Psoas muscle (tissue), 8 donors: ENCODE measurements around the gene UTS2B. TPM values are rescaled to one million over a fixed set of nuclear protein-coding genes. Genes with fewer than 3 reads are reported as not detected.
A peak's percentile ranks its signal among the peaks of the same experiment; 100 is the strongest.

Experiments used
- ATAC-seq, 4 donors: fragments of 200-7000 bp; cut with Tn5 transposase; one replicate each; pipeline ENCODE4 v1.9.1; 2020; ENCODE audit warnings: moderate library complexity in 3 of 4, mild to moderate bottlenecking in 2 of 4
- DNase-seq, 2 donors: peaks; one replicate each; pipeline ENCODE4 v3.0.0-alpha.2; 2020
- H3K27ac ChIP-seq: fragments of 200-600 bp; one replicate; pipeline ENCODE4 v1.8.0; 2022
- H3K27me3 ChIP-seq, 3 donors: fragments of 200-600 bp in 1 of 3; one replicate each; pipeline versions ENCODE4 v1.6.1 to v1.8.0; 2013 to 2022; ENCODE audit warnings: low read length in 2 of 3, mild to moderate bottlenecking in 2 of 3, moderate library complexity in 1 of 3; ENCODE audit not compliant: insufficient read depth in 3 of 3
- H3K36me3 ChIP-seq, 2 donors: fragments of 200-600 bp in 1 of 2; one replicate each; pipeline versions ENCODE4 v1.6.1 to v1.8.0; 2013 to 2022; ENCODE audit warnings: low read depth in 1 of 2, mild to moderate bottlenecking in 1 of 2, moderate library complexity in 1 of 2; ENCODE audit not compliant: insufficient read depth in 1 of 2
- H3K4me1 ChIP-seq: fragments of 200-600 bp; one replicate; pipeline ENCODE4 v1.8.0; 2022
- H3K4me3 ChIP-seq: fragments of 200-600 bp; one replicate; pipeline ENCODE4 v1.8.0; 2022; ENCODE audit warnings: mild to moderate bottlenecking
- H3K9me3 ChIP-seq: fragments of 200-600 bp; one replicate; pipeline ENCODE4 v1.8.0; 2022
- WGBS, 3 donors: extraction: QIAGEN DNeasy Blood & Tissue Kit; methylation state at CpG; one replicate each; pipeline versions ENCODE4 v1.1.6 to v1.1.7; 2013; 5-methylcytosine and 5-hydroxymethylcytosine counted together
- intact Hi-C, 2 donors: fragments of 100-400 bp; cut with DNase I; formaldehyde crosslinking; loops; one replicate each; pipeline versions ENCODE4 v1.11.0 to v1.14.2; 2022
- polyA plus RNA-seq, 3 donors: library from polyadenylated mRNA; stranded (reverse); fragments of 200-250 nt; gene quantifications; one replicate each; pipeline ENCODE4 v1.2.3, GENCODE V29; 2013
- total RNA-seq, 4 donors: library from RNA; stranded (reverse); fragmentation: NEBNext Ultra II Directional in 2 of 4; extraction: Animal tissue kit (Norgen Biotek cat#: 25700) in 2 of 4; gene quantifications; one replicate each; pipeline versions ENCODE4 v1.2.1 to v1.2.4, GENCODE V29; 2021 to 2023
- TF ChIP-seq, protein P1 (sequence below): fragments of 200-600 bp; IDR thresholded peaks from one replicate; pipeline ENCODE4 v1.8.0; 2022; ENCODE audit warnings: antibody characterized with exemption
- donor health status: healthy with polysubstance abuse.
- donor health status: DM: no; HTN: no; CAD: no; lungs with moderate emphysema.
- donor health status: Bipolar disorder and iron deficiency.
- donor health status: healthy.
- donor health status: DM: yes; HTN: yes; CAD: no.
- donor health status: DM: no; HTN: no; CAD: no.
- donor health status: DM: no; HTN: no; CAD: no.
- donor health status: DM: yes; HTN: yes; CAD: no.

Gene UTS2B
- total and polyA plus RNA-seq, 7 donors = 0.03 to 0.22 (median 0.05) TPM; not detected in 3

DNA sequence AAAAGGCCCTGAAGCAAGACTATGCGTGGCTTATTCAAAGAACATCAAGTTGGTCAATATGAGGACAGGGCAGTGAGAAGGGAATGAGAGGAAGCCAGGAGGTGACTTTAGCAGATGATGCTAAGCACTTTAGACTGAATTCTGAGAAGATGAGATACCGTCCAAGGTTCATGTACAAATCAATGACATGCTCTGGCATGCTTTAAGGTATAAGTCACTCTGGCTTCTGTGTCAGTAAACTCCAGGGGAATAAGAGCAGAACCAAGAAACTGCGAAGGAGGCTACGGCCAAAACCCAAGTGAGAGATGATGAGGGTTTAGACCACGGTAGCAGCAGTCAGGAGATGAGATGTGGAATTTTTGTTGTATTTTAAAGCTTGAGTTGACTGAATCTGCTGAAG is 10.0 kb downstream of the UTS2B start:
- intact Hi-C loops = no loop called here
- TF ChIP-seq, protein P1, sequence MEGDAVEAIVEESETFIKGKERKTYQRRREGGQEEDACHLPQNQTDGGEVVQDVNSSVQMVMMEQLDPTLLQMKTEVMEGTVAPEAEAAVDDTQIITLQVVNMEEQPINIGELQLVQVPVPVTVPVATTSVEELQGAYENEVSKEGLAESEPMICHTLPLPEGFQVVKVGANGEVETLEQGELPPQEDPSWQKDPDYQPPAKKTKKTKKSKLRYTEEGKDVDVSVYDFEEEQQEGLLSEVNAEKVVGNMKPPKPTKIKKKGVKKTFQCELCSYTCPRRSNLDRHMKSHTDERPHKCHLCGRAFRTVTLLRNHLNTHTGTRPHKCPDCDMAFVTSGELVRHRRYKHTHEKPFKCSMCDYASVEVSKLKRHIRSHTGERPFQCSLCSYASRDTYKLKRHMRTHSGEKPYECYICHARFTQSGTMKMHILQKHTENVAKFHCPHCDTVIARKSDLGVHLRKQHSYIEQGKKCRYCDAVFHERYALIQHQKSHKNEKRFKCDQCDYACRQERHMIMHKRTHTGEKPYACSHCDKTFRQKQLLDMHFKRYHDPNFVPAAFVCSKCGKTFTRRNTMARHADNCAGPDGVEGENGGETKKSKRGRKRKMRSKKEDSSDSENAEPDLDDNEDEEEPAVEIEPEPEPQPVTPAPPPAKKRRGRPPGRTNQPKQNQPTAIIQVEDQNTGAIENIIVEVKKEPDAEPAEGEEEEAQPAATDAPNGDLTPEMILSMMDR = no peak
- H3K36me3 ChIP-seq = no peaks in the 10 kb centered on the region
- H3K4me1 ChIP-seq = no peaks in the 10 kb centered on the region
- ATAC-seq (no peak), DNase-seq (no peak)
- no peak overlapping the region for H3K27ac ChIP-seq
- H3K4me3 ChIP-seq = no peak overlapping the region
- 71 to 72% (median 72%) methylated on average over 5 of the region's 5 CpGs for WGBS, 3 donors
- H3K9me3 ChIP-seq = no peaks in the 10 kb centered on the region
- no peaks in the 10 kb centered on the region for H3K27me3 ChIP-seq

DNA sequence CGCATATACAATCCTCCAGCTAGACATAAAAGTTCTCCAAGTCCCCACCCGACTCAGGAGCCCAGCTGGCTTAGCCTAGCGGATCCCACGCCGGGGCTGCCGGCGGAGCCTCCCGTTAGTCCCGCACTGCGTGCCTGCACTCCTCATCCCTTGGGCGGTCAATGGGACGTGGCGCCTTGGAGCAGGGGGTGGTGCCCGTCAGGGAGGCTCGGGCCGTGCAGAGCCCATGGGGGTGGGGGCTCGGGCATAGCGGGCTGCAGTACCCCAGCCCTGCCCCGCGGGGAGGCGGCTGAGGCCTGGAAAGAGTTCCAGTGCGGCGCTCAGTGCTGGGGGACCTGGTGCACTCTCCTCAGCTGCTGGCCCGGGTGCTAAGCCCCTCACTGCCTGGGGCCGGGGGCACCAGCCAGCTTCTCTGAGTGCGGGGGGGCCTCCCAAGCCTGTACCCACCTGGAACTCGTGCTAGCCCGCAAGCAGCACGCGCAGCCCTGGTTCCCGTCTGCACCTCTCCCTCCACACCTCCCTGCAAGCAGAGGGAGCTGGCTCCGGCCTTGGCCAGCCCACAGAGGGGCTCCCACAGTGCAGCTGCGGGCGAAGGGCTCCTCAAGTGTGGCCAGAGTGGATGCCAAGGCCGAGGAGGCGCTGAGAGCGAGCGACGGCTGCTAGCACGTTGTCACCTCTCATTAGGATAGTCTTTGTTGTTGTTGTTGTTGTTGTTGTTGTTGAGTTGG is 13.3 kb downstream of the UTS2B start:
- H3K4me3 ChIP-seq = no peak overlapping the region
- H3K4me1 ChIP-seq = no peaks in the 10 kb centered on the region
- H3K36me3 ChIP-seq = no peaks in the 10 kb centered on the region
- intact Hi-C loops = no loop called here
- DNase-seq (peak in 1 of 2 donors; percentile 42), ATAC-seq (no peak)
- whole genome bisulfite sequencing, 3 donors = 93 to 96% (median 96%) methylated on average over 38 to 40 of the region's 40 CpGs
- no peak overlapping the region for H3K27ac ChIP-seq
- H3K9me3 ChIP-seq = no peaks in the 10 kb centered on the region
- H3K27me3 ChIP-seq = no peaks in the 10 kb centered on the region
- TF ChIP-seq, protein P1 = no peak

DNA sequence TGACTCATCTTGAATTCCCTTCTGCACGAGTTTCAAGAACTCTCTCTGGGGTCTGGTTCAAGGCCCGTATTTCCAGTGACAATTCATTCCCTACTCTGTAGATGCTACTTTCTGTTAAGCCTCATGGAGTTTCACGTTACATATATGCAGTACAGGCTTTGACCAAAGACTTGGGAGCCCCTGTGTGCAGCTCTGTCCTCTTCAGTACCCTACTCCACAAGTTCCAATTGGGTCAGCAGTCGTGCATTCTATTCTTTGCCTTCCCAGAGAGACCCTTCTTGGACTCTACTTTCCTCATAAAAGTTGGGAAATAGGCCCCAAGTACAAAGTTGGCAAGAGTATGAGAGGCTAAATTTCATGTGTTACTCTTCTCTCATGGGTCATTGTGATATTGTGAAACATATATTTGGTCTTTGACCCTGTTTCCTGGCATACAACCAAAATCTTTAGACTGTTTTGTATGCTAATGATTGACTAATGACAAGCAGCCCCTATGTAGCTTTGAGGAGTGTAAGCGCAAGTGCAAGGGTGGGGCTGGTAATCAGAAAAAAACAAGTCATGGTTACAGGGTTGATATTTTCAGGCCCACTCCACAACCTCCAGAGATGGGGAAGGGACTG is 16.1 kb downstream of the UTS2B start:
- H3K9me3 ChIP-seq = no peaks in the 10 kb centered on the region
- H3K27me3 ChIP-seq = no peaks in the 10 kb centered on the region
- ATAC-seq (no peak), DNase-seq (no peak)
- TF ChIP-seq, protein P1 = no peak
- intact Hi-C loops = no loop called here
- no peaks in the 10 kb centered on the region for H3K4me1 ChIP-seq
- 72 to 87% (median 80%) methylated on average over 5 of the region's 5 CpGs for WGBS, 3 donors
- H3K36me3 ChIP-seq = no peaks in the 10 kb centered on the region
- no peak overlapping the region for H3K27ac ChIP-seq
- no peak overlapping the region for H3K4me3 ChIP-seq

DNA sequence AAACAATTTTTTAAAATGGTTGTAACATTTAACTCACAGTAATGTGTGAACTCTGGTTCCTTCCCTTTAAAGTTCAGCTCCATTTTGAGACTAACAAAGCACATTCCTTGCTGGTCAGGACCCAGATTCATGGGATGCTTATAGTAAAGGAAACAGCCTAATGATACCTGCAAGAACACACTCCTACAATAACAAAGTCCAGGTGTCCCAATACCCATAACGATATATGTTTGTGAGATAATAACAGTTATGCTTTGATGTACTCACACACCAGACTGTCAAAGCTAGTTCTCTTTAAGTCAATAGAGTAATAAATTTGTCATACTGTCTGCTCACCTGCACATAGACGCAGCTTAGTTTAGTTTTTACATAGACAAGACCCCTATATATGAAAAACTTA is 17.0 kb downstream of the UTS2B start:
- TF ChIP-seq, protein P1 = no peak
- intact Hi-C loops = no loop called here
- 89 to 93% (median 91%) methylated on average over 2 of the region's 2 CpGs for WGBS, 3 donors

More for the DNA sequence above, 17.0 kb downstream of the UTS2B start:
- H3K36me3 ChIP-seq = no peaks in the 10 kb centered on the region
- H3K27ac ChIP-seq = no peak overlapping the region
- no peaks in the 10 kb centered on the region for H3K4me1 ChIP-seq
- no peak for DNase-seq
- no peaks in the 10 kb centered on the region for H3K9me3 ChIP-seq
- H3K27me3 ChIP-seq = no peaks in the 10 kb centered on the region
- H3K4me3 ChIP-seq = no peak overlapping the region
- no peak for ATAC-seq
